Testis (tissue), 2 donors: ENCODE results near the gene SUSD6.

Source experiments
- CTCF ChIP-seq, 3 experiments: fragments of 450-650 bp in 2 of 3; fragments of 200-600 bp in 1 of 3; sonication (generic) in 1 of 3; IDR thresholded peaks; one replicate each; pipeline ENCODE4 v1.5.1; 2016 to 2019; ENCODE audit warnings: antibody characterized with exemption in 3 of 3, mild to moderate bottlenecking in 2 of 3, moderate library complexity in 1 of 3
- POLR2A ChIP-seq: fragments of 450-650 bp; IDR thresholded peaks from one replicate; pipeline ENCODE4 v1.6.1; 2017; ENCODE audit warnings: antibody characterized with exemption, mild to moderate bottlenecking, moderate library complexity

- TF ChIP-seq CTCF (IDR thresholded peaks at IDR 0.05) (no peak), POLR2A (no peak)
These were observed 144.4 kb downstream of the SUSD6 start for GRCh38 chr14:69755784-69756183.
